Measurements from ENCODE around the gene SFTPD.

DNA sequence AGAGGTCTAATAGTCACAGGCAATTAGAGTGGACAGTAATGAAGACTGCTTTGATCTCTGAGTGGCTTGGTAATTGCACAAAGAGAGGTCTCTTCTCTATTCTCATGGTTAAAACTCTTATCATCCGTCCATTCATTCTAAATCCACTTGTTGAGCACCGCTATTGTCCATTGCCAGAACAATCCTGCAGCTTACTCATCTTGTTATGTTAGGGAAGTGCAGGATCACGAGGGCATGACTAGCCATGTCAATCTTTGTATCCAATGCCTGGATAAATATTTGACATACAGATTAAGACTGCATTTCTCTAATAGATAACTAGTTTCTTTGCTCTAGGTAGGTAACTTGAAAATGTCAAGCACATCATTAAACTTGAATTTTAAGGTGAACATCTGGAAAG is 14.9 kb downstream of the SFTPD start:
- TF ChIP-seq, protein P1, sequence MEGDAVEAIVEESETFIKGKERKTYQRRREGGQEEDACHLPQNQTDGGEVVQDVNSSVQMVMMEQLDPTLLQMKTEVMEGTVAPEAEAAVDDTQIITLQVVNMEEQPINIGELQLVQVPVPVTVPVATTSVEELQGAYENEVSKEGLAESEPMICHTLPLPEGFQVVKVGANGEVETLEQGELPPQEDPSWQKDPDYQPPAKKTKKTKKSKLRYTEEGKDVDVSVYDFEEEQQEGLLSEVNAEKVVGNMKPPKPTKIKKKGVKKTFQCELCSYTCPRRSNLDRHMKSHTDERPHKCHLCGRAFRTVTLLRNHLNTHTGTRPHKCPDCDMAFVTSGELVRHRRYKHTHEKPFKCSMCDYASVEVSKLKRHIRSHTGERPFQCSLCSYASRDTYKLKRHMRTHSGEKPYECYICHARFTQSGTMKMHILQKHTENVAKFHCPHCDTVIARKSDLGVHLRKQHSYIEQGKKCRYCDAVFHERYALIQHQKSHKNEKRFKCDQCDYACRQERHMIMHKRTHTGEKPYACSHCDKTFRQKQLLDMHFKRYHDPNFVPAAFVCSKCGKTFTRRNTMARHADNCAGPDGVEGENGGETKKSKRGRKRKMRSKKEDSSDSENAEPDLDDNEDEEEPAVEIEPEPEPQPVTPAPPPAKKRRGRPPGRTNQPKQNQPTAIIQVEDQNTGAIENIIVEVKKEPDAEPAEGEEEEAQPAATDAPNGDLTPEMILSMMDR (conservative IDR thresholded peaks at IDR 0.05; ENCODE audit: low read length): no peak
- no peak for TF ChIP-seq EZH2phosphoT487 (IDR thresholded peaks at IDR 0.05; ENCODE audit: borderline replicate concordance)
